H1 (cell line): ENCODE data around the gene ZNF697. TPM values are rescaled to one million over a fixed set of nuclear protein-coding genes. Genes with fewer than 3 reads are reported as not detected.

Source experiments
- CTCF ChIA-PET: fragments of 300-600 bp; sonication (Branson Sonifier 250); formaldehyde crosslinking; loops from one replicate; lab custom pipeline; 2021; ENCODE audit not compliant: partially characterized antibody; lab: Charles Lee
- POLR2A ChIA-PET: fragments of 300-600 bp; sonication (Branson Sonifier 250); formaldehyde crosslinking; loops from one replicate; lab custom pipeline; 2021; ENCODE audit warnings: inconsistent platforms; ENCODE audit not compliant: partially characterized antibody; lab: Charles Lee
- DNase-seq, 2 experiments: peaks; one replicate each; pipeline versions ENCODE4 v3.0.0 to v3.0.0-alpha.2; 2010 to 2022; ENCODE audit warnings: low spot score in 2 of 2, low read depth in 1 of 2, mixed read lengths in 1 of 2
- FAIRE-seq: peaks from 2 replicates; lab custom pipeline; 2011; peaks lifted over from hg19 to GRCh38; lab: Jason Lieb, UNC
- H2AFZ ChIP-seq: 2 replicates; pipeline ENCODE4 v1.8.1; 2012; ENCODE audit warnings: low read length, inconsistent platforms
- H2AK5ac ChIP-seq: 2 replicates; pipeline ENCODE4 v1.6.1; 2013; ENCODE audit warnings: low read depth, low read length
- H2BK120ac ChIP-seq: replicated peaks from 2 replicates; pipeline ENCODE3; 2013; ENCODE audit warnings: low read depth, low read length, inconsistent platforms
- H2BK12ac ChIP-seq: 2 replicates; pipeline ENCODE4 v1.6.1; 2013; ENCODE audit warnings: low read depth, low read length
- H2BK15ac ChIP-seq: 2 replicates; pipeline ENCODE4 v1.6.1; 2013; ENCODE audit warnings: low read length
- H2BK20ac ChIP-seq: 2 replicates; pipeline ENCODE4 v1.6.1; 2013; ENCODE audit warnings: low read length
- H2BK5ac ChIP-seq: 2 replicates; pipeline ENCODE4 v1.6.1; 2013; ENCODE audit warnings: low read depth, low read length
- H3K14ac ChIP-seq: 2 replicates; pipeline ENCODE4 v1.6.1; 2013; ENCODE audit warnings: inconsistent platforms; ENCODE audit not compliant: insufficient read length
- H3K18ac ChIP-seq: 2 replicates; pipeline ENCODE4 v1.6.1; 2013; ENCODE audit warnings: low read length; ENCODE audit errors: extremely low read depth
- H3K23ac ChIP-seq: 2 replicates; pipeline ENCODE4 v1.6.1; 2013; ENCODE audit warnings: inconsistent platforms; ENCODE audit not compliant: insufficient read length
- H3K23me2 ChIP-seq: 2 replicates; pipeline ENCODE4 v1.6.1; 2013; ENCODE audit warnings: low read depth, low read length
- H3K27ac ChIP-seq: 2 replicates; pipeline ENCODE4 v1.6.1; 2011; ENCODE audit warnings: low read depth, low read length, inconsistent platforms
- H3K27me3 ChIP-seq, 4 experiments: replicated peaks in 1 of 4; 1 replicate in 1 of 4; 2 replicates in 3 of 4; pipeline versions ENCODE4 v1.6.1 to v1.8.1; 2011 to 2013; ENCODE audit warnings: low read length in 3 of 4, mild to moderate bottlenecking in 3 of 4, inconsistent platforms in 2 of 4, mixed read lengths in 2 of 4, moderate library complexity in 1 of 4; ENCODE audit not compliant: control insufficient read depth in 3 of 4, insufficient read depth in 3 of 4; ENCODE audit errors: extremely low read depth in 1 of 4
- H3K36me3 ChIP-seq, 4 experiments: 2 replicates each; pipeline versions ENCODE4 v1.6.1 to v1.8.1; 2011 to 2013; ENCODE audit warnings: mild to moderate bottlenecking in 4 of 4, low read length in 3 of 4, moderate library complexity in 2 of 4, control low read depth in 1 of 4, inconsistent platforms in 1 of 4; ENCODE audit not compliant: insufficient read depth in 4 of 4, control insufficient read depth in 2 of 4
- H3K4ac ChIP-seq: replicated peaks from 2 replicates; pipeline ENCODE3; 2013; ENCODE audit warnings: low read length, low read depth, mixed read lengths, inconsistent platforms; ENCODE audit not compliant: insufficient read length
- H3K4me1 ChIP-seq, 4 experiments: replicated peaks in 1 of 4; 1 replicate in 1 of 4; 2 replicates in 3 of 4; pipeline versions ENCODE4 v1.6.1 to v1.8.1; 2011 to 2013; ENCODE audit warnings: low read length in 3 of 4, inconsistent platforms in 2 of 4, mixed read lengths in 1 of 4; ENCODE audit not compliant: insufficient read depth in 4 of 4, control insufficient read depth in 3 of 4
- H3K4me2 ChIP-seq, 2 experiments: 2 replicates each; pipeline versions ENCODE4 v1.6.1 to v1.8.1; 2011 to 2013; ENCODE audit warnings: low read depth in 2 of 2, low read length in 2 of 2, control low read depth in 1 of 2, inconsistent platforms in 1 of 2, mild to moderate bottlenecking in 1 of 2; ENCODE audit not compliant: insufficient read depth in 1 of 2
- H3K4me3 ChIP-seq, 4 experiments: fragments of 200-600, 300-600 bp in 1 of 4; sonication (generic), shearing (Covaris generic), sonication (Bioruptor Twin) in 1 of 4; 2 replicates each; pipeline versions ENCODE4 v1.5.1 to v1.8.1; 2011 to 2016; ENCODE audit warnings: low read length in 4 of 4, low read depth in 3 of 4, control low read depth in 2 of 4, inconsistent platforms in 2 of 4, mild to moderate bottlenecking in 2 of 4, mixed read lengths in 1 of 4, moderate library complexity in 1 of 4; ENCODE audit not compliant: insufficient read depth in 2 of 4; ENCODE audit errors: extremely low read depth in 1 of 4
- H3K56ac ChIP-seq: replicated peaks from 2 replicates; pipeline ENCODE3; 2013; ENCODE audit warnings: low read depth, mild to moderate bottlenecking, mixed read lengths, low read length, inconsistent platforms; ENCODE audit not compliant: insufficient read length
- H3K79me1 ChIP-seq: 2 replicates; pipeline ENCODE4 v1.6.1; 2013; ENCODE audit warnings: low read depth, low read length, control low read depth
- H3K79me2 ChIP-seq, 2 experiments: 2 replicates each; pipeline versions ENCODE4 v1.6.1 to v1.8.1; 2012 to 2013; ENCODE audit warnings: low read length in 2 of 2, mild to moderate bottlenecking in 2 of 2, inconsistent platforms in 1 of 2; ENCODE audit not compliant: insufficient read depth in 2 of 2, control insufficient read depth in 1 of 2
- H3K9ac ChIP-seq, 4 experiments: replicated peaks in 1 of 4; 1 replicate in 1 of 4; 2 replicates in 3 of 4; pipeline versions ENCODE4 v1.6.1 to v1.8.1; 2011 to 2013; ENCODE audit warnings: low read depth in 3 of 4, low read length in 3 of 4, control low read depth in 2 of 4, mild to moderate bottlenecking in 2 of 4, moderate library complexity in 2 of 4, inconsistent platforms in 1 of 4; ENCODE audit errors: extremely low read depth in 1 of 4
- H3K9me3 ChIP-seq, 2 experiments: 2 replicates each; pipeline versions ENCODE4 v1.6.1 to v1.8.1; 2012 to 2013; ENCODE audit warnings: mild to moderate bottlenecking in 2 of 2, moderate library complexity in 2 of 2, control low read depth in 1 of 2, inconsistent platforms in 1 of 2, low read depth in 1 of 2, low read length in 1 of 2, mixed read lengths in 1 of 2; ENCODE audit not compliant: insufficient read depth in 2 of 2
- H4K20me1 ChIP-seq, 2 experiments: replicated peaks in 1 of 2; 2 replicates each; pipeline versions ENCODE3 to v1.8.1; 2011 to 2013; ENCODE audit warnings: inconsistent platforms in 2 of 2, low read length in 2 of 2, mild to moderate bottlenecking in 1 of 2; ENCODE audit not compliant: insufficient read depth in 2 of 2, control insufficient read depth in 1 of 2
- H4K5ac ChIP-seq: 2 replicates; pipeline ENCODE4 v1.6.1; 2013; ENCODE audit warnings: low read length, low read depth, mixed read lengths, inconsistent platforms; ENCODE audit not compliant: insufficient read length
- H4K8ac ChIP-seq: 2 replicates; pipeline ENCODE4 v1.8.0; 2013; ENCODE audit warnings: mild to moderate bottlenecking, moderate library complexity, low read length, inconsistent platforms; ENCODE audit not compliant: insufficient read depth; ENCODE audit errors: extremely low read depth
- H4K91ac ChIP-seq: replicated peaks from 2 replicates; pipeline ENCODE3; 2013; ENCODE audit warnings: low read length, mixed read lengths, inconsistent platforms; ENCODE audit not compliant: insufficient read length
- CEBPB ChIP-seq: IDR thresholded peaks from 2 replicates; pipeline ENCODE4 v1.6.1; 2012; ENCODE audit warnings: low read depth, low read length
- EP300 ChIP-seq, 2 experiments: IDR thresholded peaks; 1 replicate in 1 of 2; 2 replicates in 1 of 2; pipeline ENCODE4 v1.6.1; 2011 to 2012; ENCODE audit warnings: low read depth in 2 of 2, low read length in 2 of 2, mild to moderate bottlenecking in 2 of 2, borderline replicate concordance in 1 of 2, inconsistent platforms in 1 of 2, moderate library complexity in 1 of 2
- FOSL1 ChIP-seq: IDR thresholded peaks from 2 replicates; pipeline ENCODE4 v1.6.1; 2011; ENCODE audit warnings: mild to moderate bottlenecking, low read depth, low read length, moderate library complexity; ENCODE audit not compliant: insufficient read depth
- JUN ChIP-seq: IDR thresholded peaks from 2 replicates; pipeline ENCODE4 v1.6.1; 2011; ENCODE audit warnings: low read depth, mild to moderate bottlenecking, improper control_type of control experiment, low read length
- KDM4A ChIP-seq: IDR thresholded peaks from one replicate; pipeline ENCODE4 v1.7.1; 2012; ENCODE audit warnings: low read depth, mild to moderate bottlenecking, moderate library complexity, low read length, inconsistent platforms; ENCODE audit not compliant: severe bottlenecking
- POLR2A ChIP-seq, 2 experiments: IDR thresholded peaks; 1 replicate in 1 of 2; 2 replicates in 1 of 2; pipeline ENCODE4 v1.6.1; 2011; ENCODE audit warnings: low read depth in 2 of 2, low read length in 2 of 2, mild to moderate bottlenecking in 2 of 2; ENCODE audit errors: control extremely low read depth in 1 of 2
- POLR2AphosphoS5 ChIP-seq: IDR thresholded peaks from 2 replicates; pipeline ENCODE4 v1.6.1; 2011; ENCODE audit warnings: low read depth, low read length
- SAP30 ChIP-seq: fragments of 300-600 bp; sonication (generic); IDR thresholded peaks from 2 replicates; pipeline ENCODE4 v1.7.1; 2012; ENCODE audit warnings: low read length, moderate library complexity, mild to moderate bottlenecking, inconsistent platforms; ENCODE audit not compliant: insufficient read depth, insufficient replicate concordance
- TAF1 ChIP-seq: IDR thresholded peaks from 2 replicates; pipeline ENCODE4 v1.6.1; 2011; ENCODE audit warnings: mild to moderate bottlenecking, low read depth, low read length
- WGBS, 2 experiments: shearing (Covaris generic) in 1 of 2; methylation state at CpG; one replicate each; pipeline versions ENCODE4 v1.1.6 to v1.1.7; 2013 to 2015; ENCODE audit warnings: low lambda C conversion rate in 2 of 2, mixed read lengths in 2 of 2, inconsistent platforms in 1 of 2, low coverage in 1 of 2, missing lambda C conversion rate in 1 of 2; ENCODE audit not compliant: insufficient replicate concordance in 2 of 2, insufficient coverage in 1 of 2, insufficient read length in 1 of 2; ENCODE audit errors: extremely low coverage in 1 of 2, missing lambda C conversion rate in 1 of 2; 5-methylcytosine and 5-hydroxymethylcytosine counted together
- polyA plus RNA-seq, 7 experiments: library from polyadenylated mRNA; depleted of rRNA in 3 of 7; stranded (reverse) in 5 of 7; unstranded in 2 of 7; fragments of >200 nt in 5 of 7; fragments of 200-250 nt in 2 of 7; gene quantifications; 1 replicate in 5 of 7; 2 replicates in 1 of 7; 4 replicates in 1 of 7; pipeline versions ENCODE4 v1.2.1 to v1.2.3, GENCODE V29; 2011 to 2013; ENCODE audit warnings: missing spikeins in 2 of 7, mixed read lengths in 2 of 7
- total RNA-seq: library from RNA; stranded (reverse); fragmentation: NEBNext Ultra II Directional; extraction: Animal tissue kit (Norgen Biotek cat#: 25700); gene quantifications from 2 replicates; pipeline ENCODE4 v1.2.1, GENCODE V29; 2021
- TF ChIP-seq, protein P1 (sequence below): IDR thresholded peaks from 2 replicates; pipeline ENCODE4 v1.6.1; 2012; ENCODE audit warnings: inconsistent platforms

Gene ZNF697
- total and polyA plus RNA-seq, 2 of the 8 experiments (the other 6 are each of a cell fraction or from before 2014, with no cell fraction given), result 5.6 to 18.3 TPM

DNA sequence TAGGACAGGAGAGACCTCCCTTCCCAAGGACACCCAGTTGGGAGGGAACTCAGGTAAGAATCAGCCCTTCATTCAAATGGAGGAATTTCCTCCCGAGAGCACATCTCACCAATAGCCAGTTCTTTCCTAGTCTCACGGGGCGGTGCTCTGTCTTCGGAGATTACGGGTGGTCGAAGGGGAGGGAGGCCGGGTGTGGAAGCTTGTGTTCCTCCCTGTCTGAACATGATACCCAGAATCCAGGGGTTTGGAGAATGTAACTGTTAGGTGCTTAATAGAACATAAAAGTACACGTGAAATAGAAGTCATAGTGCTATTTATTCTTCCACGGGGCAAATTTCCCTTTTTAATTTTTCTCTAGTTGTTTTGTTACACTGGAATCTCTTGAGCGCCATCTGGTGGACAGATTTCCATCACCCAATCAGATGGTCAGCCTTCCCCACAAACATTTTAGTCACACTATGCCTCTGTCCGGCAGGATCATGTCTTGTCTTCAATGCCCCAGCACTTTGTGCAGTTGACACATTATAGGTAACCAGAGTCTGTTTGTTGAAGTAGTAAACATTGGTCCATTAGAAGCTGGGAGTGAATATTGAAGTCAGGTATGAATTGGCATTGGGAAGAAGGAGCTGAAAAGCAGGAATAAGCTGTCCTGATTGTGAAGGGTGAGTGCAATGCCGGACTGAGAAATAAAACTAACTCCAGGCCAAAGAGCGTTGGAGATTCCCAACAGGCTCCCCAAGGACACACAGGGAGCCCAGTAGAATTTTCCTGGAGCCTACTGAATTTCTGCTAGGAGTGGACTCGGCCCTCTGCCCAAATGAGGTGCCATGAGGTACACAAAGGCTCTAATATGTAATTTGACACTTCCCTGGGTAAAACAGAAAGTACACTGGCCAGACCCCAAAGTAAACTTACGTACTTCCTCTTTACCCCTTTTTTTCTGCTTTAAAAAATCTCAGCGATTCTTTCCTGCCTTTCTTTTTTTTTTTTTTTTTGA, 27.6 kb upstream of the ZNF697 start:
- no peaks in the 10 kb centered on the region for H3K79me2 ChIP-seq
- H2AFZ ChIP-seq, result peak overlapping the region; percentile 52; the same call in 1 of the 2 replicates
- peak overlapping the region in 1 of 2 experiments; percentile 54; a peak in 3 of 4 replicates for H3K4me2 ChIP-seq
- DNase-seq (peak in 1 of 2 experiments; percentile 87), FAIRE-seq (peak; percentile 82)
- H3K79me1 ChIP-seq, result no peaks in the 10 kb centered on the region
- H3K9me3 ChIP-seq, result no peaks in the 10 kb centered on the region
- no peak overlapping the region for H2AK5ac ChIP-seq
- H4K20me1 ChIP-seq, result no peaks in the 10 kb centered on the region
- 32% methylated on average over 15 of the region's 16 CpGs; no CpG with 5 or more reads in 1 of the 2 experiments for WGBS, 2 experiments
- H3K56ac ChIP-seq, result no peak overlapping the region
- H3K27ac ChIP-seq, result no peak overlapping the region
- POLR2A ChIA-PET, result interaction anchor here (0.7 to 10.2 kb wide), 15 partner anchors 8 to 69 kb away, joined by 3 to 167 read pairs (median 5); partner anchors contain the start of genes PHGDH and ZNF697
- no peak overlapping the region for H4K8ac ChIP-seq
- no peak overlapping the region for H3K18ac ChIP-seq
- peaks cover 5 to 17% (median 12%) of the 10 kb centered on the region in 4 experiments; a peak in 6 of 7 replicates for H3K4me1 ChIP-seq
- CTCF ChIA-PET, result interaction anchor here (0.7 to 10.4 kb wide), 34 partner anchors 9 to 195 kb away, joined by 3 to 141 read pairs (median 5); partner anchors contain the start of genes PHGDH and ZNF697
- no peak overlapping the region for H4K5ac ChIP-seq
- H3K27me3 ChIP-seq, result no peaks in the 10 kb centered on the region
- H3K9ac ChIP-seq, result no peak overlapping the region
- no peaks in the 10 kb centered on the region; the same call in 1 of the 2 replicates for H3K23me2 ChIP-seq
- no peaks in the 10 kb centered on the region for H3K36me3 ChIP-seq
- H2BK20ac ChIP-seq, result no peak overlapping the region; the same call in 1 of the 2 replicates
- H2BK12ac ChIP-seq, result no peak overlapping the region
- H2BK15ac ChIP-seq, result no peak overlapping the region
- H2BK5ac ChIP-seq, result peak overlapping the region; percentile 53; the same call in 1 of the 2 replicates
- H3K14ac ChIP-seq, result no peak overlapping the region
- peak overlapping the region; percentile 23 for H3K4ac ChIP-seq
- H3K4me3 ChIP-seq, result peak overlapping the region; percentile 27 to 55 (median 34); a peak in 5 of 8 replicates
- no peak overlapping the region for H3K23ac ChIP-seq
- no peak overlapping the region for H4K91ac ChIP-seq
- H2BK120ac ChIP-seq, result peak overlapping the region; percentile 11
- TF ChIP-seq EP300 (IDR thresholded peaks at IDR 0.05; ENCODE audit: borderline replicate concordance in 1 of 2, low read depth in 2 of 2, low read length in 2 of 2) (no peak), POLR2A (IDR thresholded peaks at IDR 0.05; ENCODE audit: control extremely low read depth in 1 of 2, low read depth in 2 of 2, low read length in 2 of 2) (peak in 1 of 2 experiments; percentile 29; a peak in 1 of 3 replicates), CEBPB (no peak), SAP30 (no peak), KDM4A (peak; percentile 47), JUN (no peak), POLR2AphosphoS5 (no peak), TAF1 (0 out of 2 replicates have a peak, but pooled peaks have one; percentile 17), FOSL1 (no peak)
- TF ChIP-seq, protein P1, sequence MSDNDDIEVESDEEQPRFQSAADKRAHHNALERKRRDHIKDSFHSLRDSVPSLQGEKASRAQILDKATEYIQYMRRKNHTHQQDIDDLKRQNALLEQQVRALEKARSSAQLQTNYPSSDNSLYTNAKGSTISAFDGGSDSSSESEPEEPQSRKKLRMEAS, result peak; percentile 7; the same call in 1 of the 2 replicates
